Measurements from ENCODE around the gene PTPRN2.

The PTPRN2 gene

GRCh38 chr7:157519798-157520244 lies 1067.8 kb downstream of the PTPRN2 start:
- TF ChIP-seq CTCF (IDR thresholded peaks at IDR 0.05; ENCODE audit: insufficient read depth, low read length, missing control alignments): no peak
- ChIA-PET POLR2A (no interaction called here), CTCF (no interaction called here)
- H3K4me3 ChIP-seq (ENCODE audit: low read depth, low read length): no peak overlapping the region
- no peak for DNase-seq (ENCODE audit: low read depth, low spot score)

GRCh38 chr7:157519246-157519645 lies 1068.4 kb downstream of the PTPRN2 start:
- ChIA-PET POLR2A (no interaction called here), CTCF (no interaction called here)
- no peak overlapping the region for H3K4me3 ChIP-seq (ENCODE audit: low read depth, low read length)
- no peak for TF ChIP-seq CTCF (IDR thresholded peaks at IDR 0.05; ENCODE audit: insufficient read depth, low read length, missing control alignments)
- no peak for DNase-seq (ENCODE audit: low read depth, low spot score)

- POLR2A ChIA-PET: no interaction called here
- H3K4me3 ChIP-seq (ENCODE audit: low read depth, low read length): no peak overlapping the region
- no peak for TF ChIP-seq CTCF (IDR thresholded peaks at IDR 0.05; ENCODE audit: insufficient read depth, low read length, missing control alignments)
- DNase-seq (ENCODE audit: low read depth, low spot score): no peak
- CTCF ChIA-PET: no interaction called here
Observed at GRCh38 chr7:157518514-157519175, 1069.0 kb downstream of the PTPRN2 start.

- DNase-seq (ENCODE audit: low read depth, low spot score): no peak
- ChIA-PET POLR2A (no interaction called here), CTCF (no interaction called here)
- no peak for TF ChIP-seq CTCF (IDR thresholded peaks at IDR 0.05; ENCODE audit: insufficient read depth, low read length, missing control alignments)
- H3K4me3 ChIP-seq (ENCODE audit: low read depth, low read length): no peak overlapping the region
Observed at GRCh38 chr7:157517782-157518513, 1069.7 kb downstream of the PTPRN2 start.

- no peak overlapping the region for H3K4me3 ChIP-seq (ENCODE audit: low read depth, low read length)
- no peak for TF ChIP-seq CTCF (IDR thresholded peaks at IDR 0.05; ENCODE audit: insufficient read depth, low read length, missing control alignments)
- DNase-seq (ENCODE audit: low read depth, low spot score): no peak
- POLR2A ChIA-PET: no interaction called here
- CTCF ChIA-PET: no interaction called here
Observed at GRCh38 chr7:157516911-157517781, 1070.5 kb downstream of the PTPRN2 start.

GRCh38 chr7:157516311-157516710 lies 1071.3 kb downstream of the PTPRN2 start:
- no peak for TF ChIP-seq CTCF (IDR thresholded peaks at IDR 0.05; ENCODE audit: insufficient read depth, low read length, missing control alignments)
- CTCF ChIA-PET: no interaction called here
- DNase-seq (ENCODE audit: low read depth, low spot score): no peak
- POLR2A ChIA-PET: no interaction called here
- no peak overlapping the region for H3K4me3 ChIP-seq (ENCODE audit: low read depth, low read length)

All from AG04449 (cell line).